T-helper 1 cell (primary cell): ENCODE data around the gene CEP44.
"Not testable (repeated sequence)": the region's sequence is repeated elsewhere in the genome, so short reads cannot be mapped to it uniquely, and the experiment has no call there.

ENCODE experiments used
- DNase-seq, 5 donors: peaks; one replicate each; pipeline ENCODE4 v3.0.0-alpha.2; 2012 to 2020
- total RNA-seq, 4 donors: gene quantifications; one replicate each; lab custom pipeline; 2026; lab: John Stamatoyannopoulos, UW

CEP44 gene, protein sequence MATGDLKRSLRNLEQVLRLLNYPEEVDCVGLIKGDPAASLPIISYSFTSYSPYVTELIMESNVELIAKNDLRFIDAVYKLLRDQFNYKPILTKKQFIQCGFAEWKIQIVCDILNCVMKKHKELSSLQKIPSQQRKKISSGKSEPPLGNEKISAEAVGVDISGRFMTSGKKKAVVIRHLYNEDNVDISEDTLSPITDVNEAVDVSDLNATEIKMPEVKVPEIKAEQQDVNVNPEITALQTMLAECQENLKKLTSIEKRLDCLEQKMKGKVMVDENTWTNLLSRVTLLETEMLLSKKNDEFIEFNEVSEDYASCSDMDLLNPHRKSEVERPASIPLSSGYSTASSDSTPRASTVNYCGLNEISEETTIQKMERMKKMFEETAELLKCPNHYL
- total RNA-seq = 16.6 to 33.5 (median 28.9) reads per million in 4 donors

DNA sequence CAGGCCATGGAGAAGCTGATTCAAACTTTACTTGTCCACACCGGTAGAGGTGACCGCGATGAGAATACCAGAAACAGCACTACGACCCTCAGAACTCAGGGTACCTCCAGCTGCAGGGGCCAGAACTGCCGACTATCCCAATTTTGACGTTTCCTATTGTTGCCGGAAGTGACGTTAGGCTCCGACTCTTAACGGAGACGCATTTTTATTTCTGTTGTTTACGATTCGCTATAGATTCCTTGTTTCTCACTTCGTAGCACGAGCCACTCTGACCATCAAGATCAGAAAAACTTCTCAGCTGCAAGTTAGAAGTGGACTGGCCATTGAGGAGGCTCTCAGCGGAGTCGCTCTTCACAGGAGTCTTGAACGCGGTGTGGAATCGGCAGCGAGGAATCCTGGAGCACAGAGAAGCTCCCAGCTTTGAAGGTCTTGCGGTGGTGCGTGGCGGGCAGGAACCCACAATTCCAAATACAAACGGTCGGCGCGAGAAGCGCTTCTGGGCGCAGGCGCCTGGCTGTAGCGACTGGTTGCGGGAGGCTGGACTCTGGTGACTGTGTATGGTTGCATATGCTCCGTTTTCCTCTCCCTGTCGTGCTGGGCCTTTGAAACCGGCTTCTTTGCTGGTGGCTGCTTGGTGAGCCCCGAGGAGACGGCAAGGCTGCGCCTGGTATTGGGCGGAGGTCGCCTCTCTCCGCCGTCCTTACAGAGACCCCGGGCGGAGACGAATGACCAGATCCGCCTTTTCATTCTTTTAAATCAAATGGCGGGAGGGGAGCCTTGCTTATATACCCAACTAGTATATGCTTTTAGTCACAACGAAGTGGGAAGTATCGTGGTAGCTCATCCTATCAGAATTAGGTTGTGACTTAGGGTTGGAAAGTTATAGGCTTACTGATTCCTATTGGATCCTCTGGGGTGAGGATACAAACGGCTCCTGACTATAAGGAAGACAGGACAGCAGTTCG, at the start of gene CEP44, which contains the start of gene FBXO8:
Gene CEP44 (plus strand): TSS at position 405 of the 965 bp plus-strand sequence. CDS start 15,211 bp downstream, outside the sequence.
Gene FBXO8 (minus strand): TSS at position 161 of the 965 bp plus-strand sequence. CDS start 20,575 bp downstream, outside the sequence.
- peak; percentile 35 to 82 (median 58) for DNase-seq

DNA sequence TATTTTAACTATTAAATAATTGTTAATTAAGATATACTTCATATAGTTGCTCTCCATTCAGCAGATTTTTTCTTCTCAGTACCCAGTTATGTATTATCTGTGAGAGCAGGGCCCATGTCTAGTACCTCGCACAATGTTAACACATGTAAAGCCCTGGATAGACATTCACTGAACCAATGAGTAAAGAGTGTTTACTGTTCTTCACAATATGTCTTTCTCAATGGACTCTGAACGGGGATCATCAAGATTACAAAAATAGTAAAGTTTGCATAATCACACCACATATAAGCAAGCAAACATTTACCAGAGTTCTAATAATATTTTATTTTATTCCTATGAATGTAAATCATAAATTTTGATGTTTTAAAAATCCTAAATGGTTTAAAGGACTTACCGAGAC, 47.4 kb upstream of the CEP44 start:
- DNase-seq = no peak

DNA sequence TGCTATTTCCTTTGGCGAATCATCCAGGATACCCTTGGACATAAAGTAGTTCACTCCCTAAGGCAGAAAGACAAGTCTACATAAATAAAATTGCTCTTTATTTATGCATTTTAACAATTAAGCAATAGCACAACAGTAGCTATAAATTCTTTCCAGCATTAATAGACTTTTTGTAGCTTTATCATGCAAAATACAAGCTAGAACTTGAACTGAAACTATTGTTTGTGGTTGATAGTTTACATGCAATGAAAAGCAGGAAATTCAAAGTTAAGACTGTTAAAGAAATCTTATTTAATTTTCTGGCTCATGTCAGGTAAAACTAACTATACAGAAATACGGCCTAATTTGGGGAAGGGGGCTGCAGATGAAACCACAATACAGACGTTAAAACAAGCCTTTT, 42.5 kb upstream of the CEP44 start:
- no peak for DNase-seq

DNA sequence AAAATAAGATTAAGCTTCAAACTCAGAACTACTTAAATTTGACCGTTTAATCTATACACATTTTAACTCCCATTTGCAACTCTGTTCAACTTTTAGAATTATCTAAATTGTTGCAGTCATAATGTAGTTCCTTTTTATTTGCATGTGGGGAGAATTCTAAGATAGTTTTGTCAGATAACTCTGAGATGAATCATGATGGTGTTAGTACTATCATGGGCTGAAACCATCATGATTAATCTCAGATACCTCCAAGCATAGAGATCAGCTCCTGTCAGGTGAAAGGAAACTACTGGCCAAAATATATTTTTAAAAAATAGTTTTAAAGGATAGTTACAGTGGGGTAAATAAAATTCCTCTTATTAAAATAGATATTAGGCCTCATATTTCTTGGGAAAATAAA, 39.3 kb upstream of the CEP44 start:
- no peak for DNase-seq

DNA sequence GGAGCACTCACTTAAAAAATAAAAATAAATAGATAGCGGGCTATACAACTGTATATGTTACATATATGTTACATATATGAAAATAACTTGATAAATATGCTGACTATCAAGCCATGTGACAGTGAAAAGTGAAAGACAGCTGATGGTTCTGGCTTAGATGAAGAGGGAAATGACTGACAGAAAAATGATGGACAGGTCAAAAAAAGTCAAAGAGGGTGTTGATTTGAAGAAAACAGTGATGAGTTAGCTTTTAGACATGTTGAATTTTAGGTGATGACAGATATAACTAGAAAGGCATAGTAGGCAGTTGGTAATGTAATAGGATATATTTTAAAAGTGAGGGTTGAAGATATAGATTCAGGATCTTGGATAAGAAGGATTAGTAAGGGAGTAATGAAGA, 38.0 kb upstream of the CEP44 start:
- DNase-seq = no peak

DNA sequence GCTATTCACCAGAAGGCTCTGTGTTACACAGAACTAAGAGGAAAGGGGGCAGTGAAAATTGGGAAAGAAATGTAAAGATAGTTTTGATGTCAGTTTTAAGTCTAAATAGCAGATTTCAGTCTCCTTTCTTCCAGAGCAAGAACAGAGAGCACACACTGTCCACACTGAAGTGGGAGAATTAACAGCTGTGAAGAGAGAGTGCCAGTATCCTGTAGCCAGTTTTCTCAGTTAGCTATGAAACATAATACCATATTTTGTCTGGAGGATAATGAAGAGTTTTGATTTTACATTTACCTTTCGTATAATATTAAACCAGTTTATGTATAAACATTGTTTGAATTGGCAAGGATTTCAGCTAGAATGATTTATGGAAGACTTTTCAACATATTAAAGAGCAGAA, 35.3 kb upstream of the CEP44 start:
- no peak for DNase-seq

DNA sequence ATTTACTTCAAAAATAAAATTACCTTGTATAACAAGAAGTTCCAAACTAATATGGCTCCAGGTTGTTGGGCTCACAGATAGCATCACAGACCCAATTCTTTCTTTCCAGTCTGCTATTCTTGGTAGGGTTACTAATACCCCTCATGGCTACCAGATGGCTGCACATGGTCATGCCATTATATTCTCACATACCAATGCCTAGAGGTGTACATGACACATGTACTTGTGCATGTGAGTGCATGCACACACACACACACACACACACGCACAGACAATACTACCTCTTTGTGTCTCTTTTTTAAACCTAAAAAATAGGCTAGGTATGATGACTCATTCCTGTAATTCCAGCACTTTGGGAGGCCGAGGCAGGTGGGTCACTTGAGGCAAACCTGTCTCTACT, 31.3 kb upstream of the CEP44 start:
- no peak for DNase-seq

DNA sequence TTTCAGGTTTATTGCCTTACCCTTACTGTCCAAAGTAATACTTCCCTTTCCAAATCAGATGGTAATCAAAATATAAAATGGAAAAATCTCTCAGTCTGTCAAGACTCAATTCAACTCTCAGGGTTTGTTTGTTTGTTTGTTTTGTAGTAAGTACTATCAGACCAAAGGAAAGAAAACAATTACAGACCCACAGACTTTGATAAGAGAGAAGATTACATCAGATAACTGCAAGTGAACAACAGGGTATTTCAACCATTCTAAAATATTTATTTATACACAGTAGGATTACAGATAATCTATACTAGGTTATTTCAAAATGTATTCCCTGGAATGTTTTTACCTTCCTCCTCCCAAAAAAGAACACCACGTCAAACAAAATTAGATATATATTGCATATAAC, 29.1 kb upstream of the CEP44 start:
- DNase-seq = no peak

DNA sequence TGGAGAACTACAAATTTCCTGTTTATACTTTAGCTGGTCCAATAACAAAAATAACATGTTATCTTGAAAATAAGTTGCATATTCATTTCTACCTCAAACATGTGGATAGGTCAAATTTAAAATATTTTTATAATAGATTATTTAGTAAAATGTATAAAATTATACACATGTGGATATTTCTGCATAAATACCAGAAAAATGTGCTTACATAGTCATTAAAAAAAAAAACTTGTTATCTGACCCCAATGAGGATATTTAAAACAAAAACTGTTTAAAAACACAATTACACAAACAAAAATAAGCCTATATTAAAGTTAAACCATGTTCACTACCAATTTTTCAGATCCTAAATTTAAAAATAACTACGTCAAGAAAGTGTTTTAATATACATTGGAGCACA, 28.3 kb upstream of the CEP44 start:
- DNase-seq = no peak

DNA sequence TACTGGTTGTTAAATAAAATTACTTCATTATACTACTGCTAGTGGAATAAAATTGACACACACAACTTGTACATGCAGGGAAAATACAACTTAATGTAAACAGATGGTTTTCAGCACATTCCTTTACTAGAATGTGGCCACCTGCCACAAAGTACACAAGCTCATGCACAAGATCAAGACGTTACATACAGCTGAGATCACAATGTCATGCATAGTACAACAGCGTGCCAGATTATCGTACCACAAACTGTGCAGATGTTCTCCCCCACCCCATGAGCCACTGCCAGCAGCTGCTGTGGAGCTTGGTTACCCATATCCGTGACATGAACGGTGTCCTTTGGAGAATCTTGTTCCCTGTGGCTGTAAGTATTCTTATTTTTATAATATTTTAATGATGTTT, 27.9 kb upstream of the CEP44 start:
- no peak for DNase-seq

DNA sequence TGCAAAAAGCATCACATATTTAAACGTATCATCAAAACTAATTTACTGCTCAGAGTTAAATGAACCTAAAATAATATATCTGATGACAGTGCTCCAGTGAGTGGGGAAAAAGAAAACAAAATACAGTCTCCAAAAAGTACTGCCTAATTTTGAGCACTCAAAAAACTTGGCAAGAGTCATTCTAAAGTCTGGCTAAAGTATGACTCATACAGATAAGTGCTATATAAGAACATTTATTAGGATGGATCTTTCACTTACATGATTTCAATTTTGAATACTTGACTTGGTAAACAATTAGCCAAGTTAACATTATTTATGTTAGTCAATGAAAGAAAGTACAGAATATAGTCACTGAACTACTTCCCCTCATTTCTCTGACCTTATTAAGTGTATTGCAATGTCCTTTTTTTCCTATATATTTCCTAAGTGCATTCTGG, 27.4 kb upstream of the CEP44 start:
- DNase-seq = no peak

DNA sequence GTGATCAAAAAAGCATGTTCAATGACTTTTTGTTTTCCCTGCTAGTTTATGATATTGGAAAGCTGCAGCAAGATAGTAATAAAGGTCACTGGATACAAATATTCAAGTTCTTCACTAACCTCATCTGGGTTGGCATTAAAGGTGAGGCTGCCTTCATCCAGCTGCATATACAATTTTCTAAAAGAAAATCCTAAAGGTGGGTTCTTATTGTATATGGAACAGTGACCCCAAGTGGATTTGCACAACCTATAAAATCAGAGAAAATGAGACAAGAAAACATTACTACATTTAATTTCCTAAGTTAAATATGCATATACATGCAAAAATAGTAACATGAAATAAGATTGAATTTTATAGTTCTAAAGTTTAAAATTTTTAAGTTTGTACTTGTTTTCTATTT, 24.1 kb upstream of the CEP44 start:
- DNase-seq = no peak

DNA sequence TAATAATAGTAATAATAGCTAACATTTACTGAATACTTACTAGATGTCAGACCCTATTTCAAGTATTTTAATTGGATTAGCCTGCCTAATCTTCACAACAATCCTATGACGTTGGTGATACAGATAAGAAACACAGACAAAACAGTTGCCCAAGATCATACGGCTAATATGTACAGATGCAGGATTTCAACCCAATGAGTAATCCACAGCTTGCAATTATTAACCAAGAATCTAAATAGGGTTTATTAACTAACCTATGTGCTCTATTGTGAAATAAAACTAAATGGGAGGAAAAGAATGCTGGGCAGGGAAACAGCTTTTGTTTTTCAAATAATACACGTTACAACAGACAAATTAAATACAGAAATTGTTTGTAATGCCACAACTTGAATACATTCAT, 23.6 kb upstream of the CEP44 start:
- no peak for DNase-seq

DNA sequence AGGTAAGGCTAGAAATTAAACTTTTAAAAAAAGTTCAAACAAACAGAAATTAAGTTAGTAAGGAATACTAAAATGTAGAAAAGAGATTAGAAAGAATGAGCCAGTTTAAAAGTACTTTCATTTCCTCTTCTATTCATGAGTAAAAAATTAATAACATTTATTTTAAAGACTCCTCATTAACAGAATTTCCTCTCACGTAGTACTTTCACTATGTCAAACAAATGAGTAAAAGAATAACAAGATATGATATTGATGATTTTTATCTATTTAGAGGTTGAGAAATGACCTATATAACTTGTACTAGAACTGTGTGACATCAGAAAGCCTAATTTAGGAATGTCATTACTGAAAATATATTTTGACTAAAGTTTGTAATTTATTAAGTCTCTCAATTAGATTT, 22.3 kb upstream of the CEP44 start:
- DNase-seq = not testable (repeated sequence)

DNA sequence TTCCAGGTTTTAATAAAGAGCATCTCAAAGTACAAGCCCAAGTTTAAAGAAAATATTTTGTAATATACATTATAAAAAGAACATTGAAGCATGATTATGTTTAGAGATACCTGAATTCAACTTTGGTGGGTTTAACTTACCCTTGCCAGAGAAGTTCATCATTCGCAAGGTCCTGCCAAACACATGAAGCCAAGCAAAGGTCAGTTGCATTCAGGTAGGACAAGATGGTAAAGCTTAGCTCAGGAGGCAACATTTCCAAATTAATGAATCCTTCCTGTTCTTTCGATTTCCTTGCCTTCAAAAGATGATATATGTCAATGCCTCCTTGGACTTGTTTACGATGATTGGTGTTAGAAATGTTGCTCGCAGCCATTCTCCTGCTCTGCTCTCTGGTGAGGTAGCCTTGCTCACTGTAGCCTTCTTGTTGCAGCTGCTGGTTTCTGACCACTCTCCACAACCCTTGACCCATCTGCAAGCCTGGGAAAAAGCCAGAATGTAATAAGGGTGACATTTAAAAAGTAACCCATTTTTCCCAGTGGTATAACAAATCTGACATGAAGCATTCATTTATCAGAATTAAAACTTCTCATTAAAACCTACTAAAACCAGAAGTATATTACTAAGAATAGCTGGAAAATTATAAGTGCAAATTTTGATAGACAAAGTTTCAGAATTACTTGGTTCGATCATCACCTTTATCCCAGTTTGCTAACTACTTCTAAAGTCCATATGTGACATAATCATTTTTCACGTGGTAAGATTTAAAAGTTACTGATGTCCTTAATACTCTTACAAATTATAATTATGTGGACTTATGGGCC, 20.9 kb upstream of the CEP44 start:
- no peak for DNase-seq

DNA sequence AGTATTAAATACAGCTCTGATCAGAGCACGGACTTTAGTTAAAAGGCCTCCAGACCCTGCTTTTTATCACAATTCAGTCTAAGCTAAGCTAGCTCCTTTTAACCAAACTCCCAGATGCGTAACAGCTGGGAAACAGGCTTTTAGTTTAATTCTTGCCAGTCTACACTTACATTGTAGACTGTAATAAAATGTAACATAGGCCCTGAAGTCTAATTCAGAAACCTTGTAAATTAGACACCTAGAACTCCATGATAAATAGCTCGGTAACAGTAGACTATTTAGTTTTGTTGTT, 20.3 kb upstream of the CEP44 start:
- no peak for DNase-seq

DNA sequence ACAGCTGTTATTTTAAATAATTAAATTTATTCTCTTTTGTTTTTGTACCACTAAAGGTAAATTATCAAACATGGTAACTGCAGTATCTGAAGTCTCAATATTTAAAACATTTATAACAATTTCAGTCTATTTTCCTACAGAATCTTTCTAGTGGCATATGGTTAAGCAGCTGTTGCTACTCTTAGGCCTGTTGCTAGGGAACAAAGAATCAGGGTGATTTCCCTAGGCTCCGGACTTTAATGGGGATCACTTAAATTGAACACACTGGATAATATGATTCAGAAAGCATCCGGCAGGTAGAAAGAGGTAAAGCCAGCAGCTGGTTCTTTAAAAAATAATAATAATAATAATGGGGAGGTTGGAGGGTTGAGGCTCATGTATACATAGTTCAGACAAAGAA, 17.8 kb upstream of the CEP44 start:
- DNase-seq = no peak

DNA sequence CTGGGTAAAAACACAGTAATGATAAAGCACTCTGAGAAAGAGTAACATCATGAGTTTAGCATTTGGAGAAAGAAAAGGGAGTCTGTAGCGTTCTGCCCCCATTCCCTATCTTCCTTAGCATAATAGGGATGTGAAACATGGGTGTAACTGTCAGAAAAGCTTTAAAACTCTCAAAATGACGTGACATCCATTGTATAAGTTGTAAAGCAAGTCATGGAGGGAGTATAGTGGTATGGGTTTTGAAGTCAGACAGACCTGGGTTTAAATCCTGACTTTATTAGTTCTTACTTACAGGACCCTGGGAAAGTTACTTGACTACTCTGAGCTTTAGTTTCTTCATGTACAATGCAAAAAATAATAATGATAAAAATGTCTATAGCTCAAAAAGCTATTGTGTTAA, 17.3 kb upstream of the CEP44 start:
- DNase-seq = no peak

DNA sequence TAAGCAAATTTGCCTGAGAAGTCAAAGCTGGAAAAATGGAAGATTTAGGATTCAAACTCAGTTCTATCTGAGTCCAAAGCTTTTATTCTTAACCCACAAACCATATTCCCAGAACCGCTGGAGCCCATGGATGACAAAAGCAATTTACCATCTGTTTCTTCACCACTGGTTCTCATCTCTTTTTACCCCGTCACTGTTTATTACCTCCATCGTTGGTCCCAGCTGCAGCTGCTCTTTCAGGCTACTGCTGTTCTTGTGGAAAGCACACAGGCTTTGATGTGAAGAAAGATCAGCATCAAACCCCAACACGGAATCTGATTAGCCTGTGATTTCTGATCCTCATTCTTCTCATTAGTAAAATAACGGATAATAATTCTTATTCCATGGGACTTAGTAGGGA, 9.8 kb upstream of the CEP44 start:
- DNase-seq = no peak

DNA sequence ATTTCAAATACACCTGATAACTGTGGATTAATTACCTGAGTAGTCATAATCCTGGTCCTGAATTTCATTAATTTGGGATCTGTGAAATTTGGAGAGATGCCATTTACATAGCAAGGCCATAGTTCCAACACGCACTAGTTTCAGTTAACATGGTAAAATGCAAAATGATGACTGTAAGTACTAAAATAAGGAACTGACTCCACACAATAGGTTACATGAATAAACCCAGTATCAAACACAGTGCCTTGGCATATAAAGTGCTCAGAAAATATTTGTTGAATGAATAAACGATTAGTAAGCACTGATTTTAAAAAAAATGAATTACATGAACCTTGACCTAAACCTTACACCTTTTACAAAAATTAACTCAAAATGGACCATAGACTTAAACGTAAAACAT, 9.3 kb upstream of the CEP44 start:
- DNase-seq = no peak

DNA sequence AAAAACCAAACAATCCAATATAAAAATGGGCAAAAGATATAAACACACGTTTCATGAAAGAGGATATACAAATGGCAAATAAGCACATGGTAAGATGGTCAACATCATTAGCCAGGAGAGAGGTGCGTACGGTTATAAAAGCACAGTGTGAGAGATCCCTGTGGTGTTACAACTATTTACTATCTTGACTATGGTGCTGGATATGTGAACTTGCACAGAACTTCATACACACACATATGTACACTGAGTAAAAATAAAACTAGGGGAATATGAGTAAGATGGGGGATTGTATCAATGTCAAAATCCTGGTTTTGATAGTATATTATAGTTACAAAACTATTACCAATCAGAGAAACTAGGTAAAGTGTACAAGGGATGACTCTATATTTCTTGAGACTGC, 8.6 kb upstream of the CEP44 start:
- DNase-seq = no peak

DNA sequence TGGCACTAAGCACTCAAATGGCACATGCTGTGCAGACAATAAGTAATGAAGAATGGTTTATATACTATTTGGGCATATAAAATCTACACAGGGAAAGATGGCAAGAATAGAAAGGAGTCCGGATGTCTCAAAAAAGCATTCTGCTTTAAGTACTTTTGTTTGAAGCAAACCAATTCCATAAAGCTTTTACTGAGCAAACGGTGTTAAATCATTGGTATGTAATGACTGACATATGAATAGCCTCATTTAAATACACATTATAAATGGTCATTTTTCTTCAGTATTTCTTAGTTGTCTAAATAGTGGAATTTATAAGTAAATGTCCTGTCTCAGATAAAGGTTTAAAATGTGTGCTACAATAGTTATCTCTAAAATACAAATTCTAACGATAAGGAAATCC, 6.3 kb upstream of the CEP44 start:
- DNase-seq = no peak

DNA sequence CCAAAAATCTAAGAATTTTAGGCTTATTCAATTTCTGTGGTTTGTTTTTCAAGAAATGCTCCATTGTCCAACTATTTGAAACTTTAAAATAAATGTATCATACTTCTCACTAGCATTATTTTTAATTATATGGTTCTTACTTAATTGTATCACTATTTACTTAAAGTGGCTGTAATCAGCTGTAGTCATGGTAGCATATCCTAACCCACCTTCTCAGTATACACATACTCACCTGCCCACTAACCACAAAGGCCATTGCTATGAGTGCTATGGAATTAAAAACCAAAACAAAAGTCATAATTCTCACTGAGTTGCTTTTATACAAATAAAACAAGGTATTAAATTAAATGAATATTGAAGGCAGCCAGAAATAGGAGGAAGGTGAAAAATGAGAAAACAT, 5.2 kb upstream of the CEP44 start:
- no peak for DNase-seq
